ENCODE data around the gene SLC7A10.

DNA sequence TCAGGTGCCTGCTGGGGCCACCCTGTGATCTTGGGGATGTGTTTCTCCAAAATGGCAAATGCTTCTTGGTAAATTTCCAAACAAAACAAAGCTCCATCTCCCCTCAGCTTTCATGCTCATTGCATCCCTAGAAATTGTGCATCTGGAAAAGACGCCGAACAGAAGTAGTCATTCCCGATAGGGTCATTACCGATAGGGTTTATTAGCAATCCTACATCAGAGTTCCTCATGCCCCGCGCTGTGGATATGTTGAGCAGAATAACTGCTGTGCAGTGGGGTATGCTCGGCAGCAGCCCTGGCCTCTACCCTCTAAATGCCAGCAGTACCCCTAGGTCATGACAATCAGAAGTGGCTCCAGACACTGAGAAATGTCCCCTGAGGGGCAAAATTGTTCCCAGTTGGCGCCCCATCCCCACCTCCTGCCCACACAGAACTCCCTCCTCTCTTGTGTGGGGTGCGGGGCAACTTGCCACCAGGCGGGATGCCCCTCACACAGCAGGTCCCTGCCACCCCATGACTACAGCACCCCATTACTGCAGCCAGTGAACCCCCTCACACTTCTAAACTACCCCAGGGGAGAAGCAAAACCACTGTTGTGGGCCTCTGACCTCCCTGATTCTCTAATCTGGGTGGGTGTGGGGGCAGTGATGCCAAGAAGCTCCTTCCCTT lies 13.0 kb upstream of the SLC7A10 start:
- TF ChIP-seq CTCF (IDR thresholded peaks at IDR 0.05; ENCODE audit: low read depth, low read length) (no peak), EZH2phosphoT487 (IDR thresholded peaks at IDR 0.05; ENCODE audit: low read depth) (no peak)

All from OCI-LY3 (cell line).